Erythroblast (primary cell): ENCODE measurements around the gene YTHDF2.

Experiments
- GATA1 ChIP-seq: IDR thresholded peaks from 2 replicates; pipeline ENCODE4 v1.6.1; 2011; ENCODE audit warnings: low read depth, mild to moderate bottlenecking, control low read depth, low read length, moderate library complexity
- POLR2A ChIP-seq: IDR thresholded peaks from 2 replicates; pipeline ENCODE4 v1.6.1; 2011; ENCODE audit warnings: mild to moderate bottlenecking, low read length

DNA sequence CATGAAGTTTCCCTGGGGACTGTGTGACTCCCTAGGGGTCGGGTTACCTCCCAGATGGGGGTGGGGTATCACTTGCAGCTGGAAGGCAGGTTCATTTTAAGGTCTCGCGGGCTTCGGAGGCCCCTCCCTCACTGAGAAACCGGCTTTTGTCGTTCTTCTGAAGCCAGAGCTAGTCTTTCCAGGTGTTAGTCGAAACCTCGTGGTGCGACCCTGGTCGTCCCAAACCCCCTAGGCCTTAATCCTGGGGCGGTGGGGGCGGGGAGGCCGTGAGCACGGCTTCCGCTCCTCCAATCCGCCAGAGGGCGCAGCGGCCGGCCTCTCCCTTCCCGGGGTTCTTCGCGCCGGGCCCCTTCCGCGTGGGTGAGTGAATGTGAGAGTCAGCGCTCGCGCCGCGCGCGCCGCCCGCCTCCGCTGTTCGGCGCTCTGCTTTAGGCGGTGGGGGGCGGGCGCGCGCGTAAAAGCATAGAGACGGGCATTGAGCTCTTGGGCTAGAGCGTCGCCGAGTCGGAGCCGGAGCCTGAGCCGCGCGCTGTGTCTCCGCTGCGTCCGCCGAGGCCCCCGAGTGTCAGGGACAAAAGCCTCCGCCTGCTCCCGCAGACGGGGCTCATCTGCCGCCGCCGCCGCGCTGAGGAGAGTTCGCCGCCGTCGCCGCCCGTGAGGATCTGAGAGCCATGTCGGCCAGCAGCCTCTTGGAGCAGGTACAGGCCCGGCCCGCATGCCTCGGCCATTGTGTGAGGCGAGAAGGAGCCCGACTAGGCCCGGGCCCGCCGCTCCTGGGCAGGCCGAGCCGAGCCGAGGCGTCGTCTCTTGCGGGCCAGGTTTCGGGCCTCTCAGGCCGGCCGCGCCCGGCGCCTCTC lies at the start of gene YTHDF2:
- TF ChIP-seq POLR2A (peak; percentile 82), GATA1 (no peak)
